OCI-LY1 (cell line): ENCODE measurements around the gene NR2F6.

ENCODE experiments used
- H2AFZ ChIP-seq: fragments of 200-600 bp; sonication (generic), shearing (Covaris generic); 2 replicates; pipeline ENCODE4 v1.6.0; 2014; ENCODE audit warnings: antibody characterized with exemption, mild to moderate bottlenecking, low read length
- H3F3A ChIP-seq: fragments of 200-600 bp; sonication (generic), shearing (Covaris generic); 2 replicates; pipeline ENCODE4 v1.6.0; 2014; ENCODE audit warnings: mild to moderate bottlenecking, antibody characterized with exemption, low read length, moderate library complexity; ENCODE audit not compliant: insufficient read depth
- H3K27ac ChIP-seq: fragments of 200-600 bp; sonication (generic); 2 replicates; pipeline ENCODE4 v1.5.1; 2014; ENCODE audit warnings: low read length, mixed run types, mild to moderate bottlenecking, low read depth; ENCODE audit not compliant: poor library complexity, severe bottlenecking
- H3K27me3 ChIP-seq: fragments of 200-600 bp; sonication (generic); 2 replicates; pipeline ENCODE4 v1.6.0; 2014; ENCODE audit warnings: antibody characterized with exemption, mild to moderate bottlenecking, low read length, moderate library complexity; ENCODE audit not compliant: insufficient read depth
- H3K36me3 ChIP-seq: fragments of 200-600 bp; sonication (generic); 2 replicates; pipeline ENCODE4 v1.6.1; 2014; ENCODE audit warnings: mild to moderate bottlenecking, antibody characterized with exemption, low read length, moderate library complexity, mixed read lengths; ENCODE audit not compliant: insufficient read depth
- H3K4me1 ChIP-seq: fragments of 200-600 bp; sonication (generic); 2 replicates; pipeline ENCODE4 v1.5.1; 2014; ENCODE audit warnings: mild to moderate bottlenecking, low read length, moderate library complexity; ENCODE audit not compliant: insufficient read depth, severe bottlenecking
- H3K4me2 ChIP-seq: fragments of 200-600 bp; sonication (generic), shearing (Covaris generic); 2 replicates; pipeline ENCODE4 v1.6.1; 2014; ENCODE audit warnings: low read length
- H3K4me3 ChIP-seq: fragments of 200-600 bp; sonication (generic); 2 replicates; pipeline ENCODE4 v1.5.1; 2014; ENCODE audit warnings: low read length, low read depth, mild to moderate bottlenecking, mixed read lengths; ENCODE audit not compliant: poor library complexity, severe bottlenecking
- H3K79me2 ChIP-seq: fragments of 200-600 bp; shearing (Covaris generic); 2 replicates; pipeline ENCODE4 v1.6.1; 2016; ENCODE audit warnings: mixed run types, low read length, mixed read lengths; ENCODE audit not compliant: insufficient read depth
- H3K9ac ChIP-seq: fragments of 200-600 bp; sonication (generic), shearing (Covaris generic); 2 replicates; pipeline ENCODE4 v1.6.1; 2014; ENCODE audit warnings: mild to moderate bottlenecking, low read length, mixed read lengths
- H3K9me2 ChIP-seq: fragments of 200-600 bp; sonication (generic), shearing (Covaris generic); 2 replicates; pipeline ENCODE4 v1.6.1; 2014; ENCODE audit warnings: low read depth, mild to moderate bottlenecking, low read length, mixed read lengths
- H3K9me3 ChIP-seq: fragments of 200-600 bp; shearing (Covaris generic); 2 replicates; pipeline ENCODE4 v1.6.1; 2014; ENCODE audit warnings: low read length, mixed read lengths
- H4K20me1 ChIP-seq: fragments of 200-600 bp; sonication (generic), shearing (Covaris generic); 2 replicates; pipeline ENCODE4 v1.6.0; 2016; ENCODE audit warnings: mild to moderate bottlenecking, low read length; ENCODE audit not compliant: insufficient read depth
- EZH2 ChIP-seq: fragments of 200-600 bp; sonication (generic), shearing (Covaris generic); IDR thresholded peaks from 2 replicates; pipeline ENCODE4 v1.8.0; 2017; ENCODE audit warnings: borderline replicate concordance, mixed run types, mild to moderate bottlenecking, antibody characterized with exemption, low read length, moderate library complexity, mixed read lengths
- TF ChIP-seq, protein P1 (sequence below): fragments of 200-600 bp; sonication (generic), shearing (Covaris generic); IDR thresholded peaks from 2 replicates; pipeline ENCODE4 v1.5.1; 2017; ENCODE audit warnings: mild to moderate bottlenecking, antibody characterized with exemption, low read length, moderate library complexity, mixed read lengths

Gene NR2F6

DNA sequence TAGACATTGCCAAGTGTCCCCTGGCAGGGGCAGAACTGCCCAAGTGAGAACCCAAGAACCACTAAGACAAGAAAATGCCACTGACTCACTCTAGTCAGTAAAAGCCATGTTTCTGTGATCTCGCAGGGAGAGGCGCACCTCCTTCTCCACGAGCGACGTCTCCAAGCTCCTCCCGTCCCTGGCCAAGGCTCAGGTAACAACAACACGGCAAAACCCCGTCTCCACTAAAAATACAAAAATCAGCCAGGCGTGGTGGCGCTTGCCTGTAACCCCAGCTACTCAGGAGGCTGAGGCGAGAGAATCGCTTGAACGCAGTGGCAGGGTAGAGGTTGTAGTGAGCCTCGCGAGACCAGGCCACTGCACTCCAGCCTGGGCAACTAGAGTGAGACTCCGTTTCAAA is 48.1 kb downstream of the NR2F6 start:
- Histone ChIP-seq H3F3A (no peaks in the 10 kb centered on the region), H3K27me3 (no peaks in the 10 kb centered on the region), H3K4me1 (no peaks in the 10 kb centered on the region), H3K27ac (no peak overlapping the region), H3K9ac (no peak overlapping the region), H4K20me1 (no peaks in the 10 kb centered on the region), H3K9me3 (no peaks in the 10 kb centered on the region), H3K79me2 (no peaks in the 10 kb centered on the region), H2AFZ (no peak overlapping the region), H3K9me2 (no peaks in the 10 kb centered on the region), H3K4me3 (no peak overlapping the region), H3K4me2 (no peak overlapping the region), H3K36me3 (peaks cover 85% of the 10 kb centered on the region)
- TF ChIP-seq, protein P1, sequence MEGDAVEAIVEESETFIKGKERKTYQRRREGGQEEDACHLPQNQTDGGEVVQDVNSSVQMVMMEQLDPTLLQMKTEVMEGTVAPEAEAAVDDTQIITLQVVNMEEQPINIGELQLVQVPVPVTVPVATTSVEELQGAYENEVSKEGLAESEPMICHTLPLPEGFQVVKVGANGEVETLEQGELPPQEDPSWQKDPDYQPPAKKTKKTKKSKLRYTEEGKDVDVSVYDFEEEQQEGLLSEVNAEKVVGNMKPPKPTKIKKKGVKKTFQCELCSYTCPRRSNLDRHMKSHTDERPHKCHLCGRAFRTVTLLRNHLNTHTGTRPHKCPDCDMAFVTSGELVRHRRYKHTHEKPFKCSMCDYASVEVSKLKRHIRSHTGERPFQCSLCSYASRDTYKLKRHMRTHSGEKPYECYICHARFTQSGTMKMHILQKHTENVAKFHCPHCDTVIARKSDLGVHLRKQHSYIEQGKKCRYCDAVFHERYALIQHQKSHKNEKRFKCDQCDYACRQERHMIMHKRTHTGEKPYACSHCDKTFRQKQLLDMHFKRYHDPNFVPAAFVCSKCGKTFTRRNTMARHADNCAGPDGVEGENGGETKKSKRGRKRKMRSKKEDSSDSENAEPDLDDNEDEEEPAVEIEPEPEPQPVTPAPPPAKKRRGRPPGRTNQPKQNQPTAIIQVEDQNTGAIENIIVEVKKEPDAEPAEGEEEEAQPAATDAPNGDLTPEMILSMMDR: no peak
- no peak for TF ChIP-seq EZH2

DNA sequence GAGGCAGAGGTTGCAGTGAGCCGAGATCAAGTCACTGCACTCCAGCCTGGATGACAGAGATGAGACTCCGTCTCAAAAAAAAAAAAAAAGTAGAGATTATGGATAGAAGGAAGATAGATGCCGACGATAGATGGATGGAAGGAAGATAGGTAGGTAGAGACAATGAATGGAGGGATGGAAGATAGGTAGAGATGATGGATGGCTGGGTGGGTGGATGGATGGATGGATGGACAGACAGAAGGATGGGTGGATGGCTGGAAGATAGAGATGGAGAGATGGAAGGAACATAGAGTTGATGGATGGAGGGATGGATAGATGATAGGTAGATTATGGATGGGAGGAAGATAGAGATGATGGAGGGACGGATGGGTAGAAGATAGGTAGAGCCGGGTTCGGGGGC is 49.1 kb downstream of the NR2F6 start:
- Histone ChIP-seq H3K9ac (no peak overlapping the region), H3F3A (no peaks in the 10 kb centered on the region), H2AFZ (no peak overlapping the region), H3K4me1 (peaks cover 6% of the 10 kb centered on the region), H4K20me1 (no peaks in the 10 kb centered on the region), H3K9me3 (no peaks in the 10 kb centered on the region), H3K9me2 (no peaks in the 10 kb centered on the region), H3K79me2 (no peaks in the 10 kb centered on the region), H3K4me2 (no peak overlapping the region), H3K27ac (no peak overlapping the region), H3K27me3 (no peaks in the 10 kb centered on the region), H3K4me3 (no peak overlapping the region), H3K36me3 (peaks cover 77% of the 10 kb centered on the region)
- TF ChIP-seq, protein P1: no peak
- TF ChIP-seq EZH2: no peak

DNA sequence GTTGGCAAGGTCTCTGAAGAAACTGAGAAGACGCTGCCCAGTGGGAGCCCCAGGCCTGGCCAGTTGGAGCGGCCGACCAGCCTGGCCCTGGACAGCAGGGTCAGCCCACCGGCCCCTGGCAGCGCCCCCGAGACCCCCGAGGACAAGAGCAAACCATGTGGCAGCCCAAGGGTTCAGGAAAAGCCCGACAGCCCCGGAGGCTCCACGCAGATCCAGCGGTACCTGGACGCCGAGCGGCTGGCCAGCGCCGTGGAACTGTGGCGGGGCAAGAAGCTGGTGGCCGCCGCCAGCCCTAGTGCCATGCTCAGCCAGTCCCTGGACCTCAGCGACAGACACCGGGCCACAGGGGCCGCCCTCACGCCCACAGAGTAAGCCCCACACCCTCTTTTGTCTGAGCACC is 50.6 kb downstream of the NR2F6 start:
- H3K9me2 ChIP-seq: no peaks in the 10 kb centered on the region
- H3K9me3 ChIP-seq: no peaks in the 10 kb centered on the region
- H4K20me1 ChIP-seq: no peaks in the 10 kb centered on the region
- no peaks in the 10 kb centered on the region for H3K27me3 ChIP-seq
- H3K79me2 ChIP-seq: no peaks in the 10 kb centered on the region
- H3K4me3 ChIP-seq: no peak overlapping the region
- H3K4me2 ChIP-seq: no peak overlapping the region
- peaks cover 7% of the 10 kb centered on the region; the same call in 1 of the 2 replicates for H3F3A ChIP-seq
- H3K9ac ChIP-seq: no peak overlapping the region
- H3K4me1 ChIP-seq: peaks cover 18% of the 10 kb centered on the region
- H2AFZ ChIP-seq: no peak overlapping the region
- no peak overlapping the region for H3K27ac ChIP-seq
- H3K36me3 ChIP-seq: peaks cover 74% of the 10 kb centered on the region
- TF ChIP-seq EZH2: no peak
- TF ChIP-seq, protein P1: no peak
